ENCODE data around the gene TDRD9.

Gene TDRD9

GRCh38 chr14:103899833-103900232 is 28.4 kb upstream of the TDRD9 start:
- H3K36me3 ChIP-seq (ENCODE audit: control insufficient read depth, insufficient read depth, low read length) = no peaks in the 10 kb centered on the region
- TF ChIP-seq CTCF (IDR thresholded peaks at IDR 0.05; ENCODE audit: insufficient read depth, low read length, poor library complexity, severe bottlenecking) = no peak
- H3K4me3 ChIP-seq (replicated peaks; ENCODE audit: low read depth, low read length) = no peak overlapping the region
- no peak for DNase-seq (ENCODE audit: extremely low read depth, insufficient read length)
- no peaks in the 10 kb centered on the region for H3K27me3 ChIP-seq (replicated peaks; ENCODE audit: control insufficient read depth, insufficient read depth, low read length)

GRCh38 chr14:103904493-103905107 is 23.7 kb upstream of the TDRD9 start:
- Histone ChIP-seq H3K4me3 (replicated peaks; ENCODE audit: low read depth, low read length) (no peak overlapping the region), H3K36me3 (ENCODE audit: control insufficient read depth, insufficient read depth, low read length) (no peaks in the 10 kb centered on the region; the same call in 1 of the 2 replicates), H3K27me3 (replicated peaks; ENCODE audit: control insufficient read depth, insufficient read depth, low read length) (no peaks in the 10 kb centered on the region)
- DNase-seq (ENCODE audit: extremely low read depth, insufficient read length) = no peak
- TF ChIP-seq CTCF (IDR thresholded peaks at IDR 0.05; ENCODE audit: insufficient read depth, low read length, poor library complexity, severe bottlenecking) = no peak

GRCh38 chr14:103905842-103906456 is 22.3 kb upstream of the TDRD9 start:
- no peak for DNase-seq (ENCODE audit: extremely low read depth, insufficient read length)
- Histone ChIP-seq H3K4me3 (replicated peaks; ENCODE audit: low read depth, low read length) (no peak overlapping the region), H3K27me3 (replicated peaks; ENCODE audit: control insufficient read depth, insufficient read depth, low read length) (no peaks in the 10 kb centered on the region), H3K36me3 (ENCODE audit: control insufficient read depth, insufficient read depth, low read length) (peaks cover under 1% of the 10 kb centered on the region)
- TF ChIP-seq CTCF (IDR thresholded peaks at IDR 0.05; ENCODE audit: insufficient read depth, low read length, poor library complexity, severe bottlenecking) = peak; percentile 8

- Histone ChIP-seq H3K4me3 (replicated peaks; ENCODE audit: low read depth, low read length) (no peak overlapping the region), H3K36me3 (ENCODE audit: control insufficient read depth, insufficient read depth, low read length) (peaks cover 12% of the 10 kb centered on the region), H3K27me3 (replicated peaks; ENCODE audit: control insufficient read depth, insufficient read depth, low read length) (no peaks in the 10 kb centered on the region)
- no peak for DNase-seq (ENCODE audit: extremely low read depth, insufficient read length)
- TF ChIP-seq CTCF (IDR thresholded peaks at IDR 0.05; ENCODE audit: insufficient read depth, low read length, poor library complexity, severe bottlenecking) = no peak
Measured at GRCh38 chr14:103908580-103908979, 19.7 kb upstream of the TDRD9 start.

- no peak for TF ChIP-seq CTCF (IDR thresholded peaks at IDR 0.05; ENCODE audit: insufficient read depth, low read length, poor library complexity, severe bottlenecking)
- H3K36me3 ChIP-seq (ENCODE audit: control insufficient read depth, insufficient read depth, low read length) = peaks cover 15% of the 10 kb centered on the region
- no peak for DNase-seq (ENCODE audit: extremely low read depth, insufficient read length)
- no peaks in the 10 kb centered on the region for H3K27me3 ChIP-seq (replicated peaks; ENCODE audit: control insufficient read depth, insufficient read depth, low read length)
- no peak overlapping the region for H3K4me3 ChIP-seq (replicated peaks; ENCODE audit: low read depth, low read length)
Measured at GRCh38 chr14:103909531-103910261, 18.6 kb upstream of the TDRD9 start.

Data from GM06990 (cell line).